HCT116 (cell line): ENCODE data around the gene CATSPERD. TPM values are rescaled to one million over a fixed set of nuclear protein-coding genes. Genes with fewer than 3 reads are reported as not detected.

Experiments
- ATAC-seq: fragments of 200-7000 bp; cut with Tn5 transposase; 2 replicates; pipeline ENCODE4 v1.9.1; 2020; ENCODE audit warnings: mild to moderate bottlenecking, moderate library complexity
- BruUV-seq: library from RNA; stranded (reverse); fragments of 400-500 nt; replicated peaks from 2 replicates; lab custom pipeline; 2021; lab: Mats Ljungman, UMichigan
- CTCF ChIA-PET: fragments of 300-600 bp; sonication (Branson Sonifier 250); formaldehyde crosslinking; loops from one replicate; lab custom pipeline; 2021; ENCODE audit warnings: antibody characterized with exemption; lab: Charles Lee
- POLR2A ChIA-PET: fragments of 300-600, 350-600 bp; sonication (Branson Sonifier 250); formaldehyde crosslinking; loops from one replicate; lab custom pipeline; 2021; ENCODE audit warnings: antibody characterized with exemption; lab: Charles Lee
- RAD21 ChIA-PET, 2 experiments: fragments of 300-600 bp; sonication (Branson Sonifier 250); formaldehyde crosslinking; loops; one replicate each; lab custom pipeline; 2023; ENCODE audit warnings: low total read pairs in 2 of 2; ENCODE audit not compliant: uncharacterized antibody in 2 of 2, unreplicated experiment in 2 of 2, low non-redundant PET in 1 of 2; lab: Charles Lee
- DNase-seq: peaks from one replicate; pipeline ENCODE4 v3.0.0-alpha.2; 2010; ENCODE audit warnings: low read depth, low spot score
- H2AFZ ChIP-seq: fragments of 200-600 bp; shearing (Covaris generic), sonication (generic); 2 replicates; pipeline ENCODE4 v1.6.1; 2017; ENCODE audit warnings: low read depth, mixed run types, mixed read lengths, antibody characterized with exemption, low read length; ENCODE audit not compliant: poor library complexity, severe bottlenecking
- H3K27ac ChIP-seq: 2 replicates; pipeline ENCODE4 v1.5.1; 2012; ENCODE audit warnings: low read depth, low read length
- H3K27me3 ChIP-seq: fragments of 200-600 bp; sonication (generic); 2 replicates; pipeline ENCODE4 v1.6.1; 2016; ENCODE audit warnings: mixed run types, low read length, mixed read lengths; ENCODE audit not compliant: insufficient read depth
- H3K36me3 ChIP-seq, 2 experiments: fragments of 200-500 bp in 1 of 2; fragments of 200-600 bp in 1 of 2; sonication (Bioruptor generic) in 1 of 2; sonication (generic) in 1 of 2; 2 replicates each; pipeline versions ENCODE4 v1.5.1 to v1.6.1; 2014 to 2016; ENCODE audit warnings: low read length in 2 of 2, inconsistent platforms in 1 of 2, mixed read lengths in 1 of 2, mixed run types in 1 of 2; ENCODE audit not compliant: insufficient read depth in 2 of 2, control insufficient read depth in 1 of 2
- H3K4me1 ChIP-seq, 2 experiments: fragments of 200-600 bp in 1 of 2; sonication (generic) in 1 of 2; 2 replicates each; pipeline versions ENCODE4 v1.5.1 to v1.6.1; 2012 to 2017; ENCODE audit warnings: low read length in 2 of 2, inconsistent platforms in 1 of 2, mild to moderate bottlenecking in 1 of 2, mixed read lengths in 1 of 2, mixed run types in 1 of 2, moderate library complexity in 1 of 2; ENCODE audit not compliant: insufficient read depth in 2 of 2, control insufficient read depth in 1 of 2
- H3K4me2 ChIP-seq: fragments of 200-600 bp; sonication (generic); 2 replicates; pipeline ENCODE4 v1.6.1; 2017; ENCODE audit warnings: mixed run types, low read length, mixed read lengths
- H3K4me3 ChIP-seq, 2 experiments: fragments of 200-600 bp in 1 of 2; sonication (generic) in 1 of 2; replicated peaks in 1 of 2; 2 replicates each; pipeline ENCODE4 v1.5.1; 2011 to 2016; ENCODE audit warnings: low read length in 2 of 2, control low read depth in 1 of 2, low read depth in 1 of 2, mild to moderate bottlenecking in 1 of 2, mixed read lengths in 1 of 2, mixed run types in 1 of 2
- H3K79me2 ChIP-seq: fragments of 200-600 bp; sonication (generic); 2 replicates; pipeline ENCODE4 v1.6.1; 2017; ENCODE audit warnings: mild to moderate bottlenecking, mixed run types, low read length, moderate library complexity, mixed read lengths; ENCODE audit not compliant: insufficient read depth
- H3K9ac ChIP-seq: fragments of 200-600 bp; sonication (generic); 2 replicates; pipeline ENCODE4 v1.6.1; 2016; ENCODE audit warnings: low read length, mixed read lengths
- H3K9me2 ChIP-seq: fragments of 200-600 bp; sonication (generic), shearing (Covaris generic); 2 replicates; pipeline ENCODE4 v1.6.1; 2017; ENCODE audit warnings: mixed run types, mild to moderate bottlenecking, moderate library complexity; ENCODE audit not compliant: insufficient read depth
- H3K9me3 ChIP-seq, 2 experiments: fragments of 200-500 bp in 1 of 2; fragments of 200-600 bp in 1 of 2; sonication (Bioruptor generic) in 1 of 2; sonication (generic) in 1 of 2; 2 replicates each; pipeline ENCODE4 v1.6.1; 2014 to 2017; ENCODE audit warnings: low read length in 2 of 2, mixed read lengths in 2 of 2, inconsistent platforms in 1 of 2, low read depth in 1 of 2, mild to moderate bottlenecking in 1 of 2, mixed run types in 1 of 2, moderate library complexity in 1 of 2; ENCODE audit not compliant: control insufficient read depth in 1 of 2, insufficient read depth in 1 of 2
- H4K20me1 ChIP-seq: fragments of 200-600 bp; sonication (generic), shearing (Covaris generic); 2 replicates; pipeline ENCODE4 v1.6.1; 2017; ENCODE audit warnings: mixed run types, mild to moderate bottlenecking, moderate library complexity; ENCODE audit not compliant: insufficient read depth
- ATF3 ChIP-seq: IDR thresholded peaks from 2 replicates; pipeline ENCODE4 v1.6.1; 2012
- CBX3 ChIP-seq: IDR thresholded peaks from 2 replicates; pipeline ENCODE4 v1.6.1; 2012; ENCODE audit warnings: low read depth
- CEBPB ChIP-seq: IDR thresholded peaks from 2 replicates; pipeline ENCODE4 v1.6.1; 2012; ENCODE audit warnings: low read depth
- ELF1 ChIP-seq: IDR thresholded peaks from 2 replicates; pipeline ENCODE4 v1.6.1; 2012; ENCODE audit warnings: low read depth, borderline replicate concordance
- EZH2 ChIP-seq: fragments of 200-600 bp; sonication (generic); IDR thresholded peaks from 2 replicates; pipeline ENCODE4 v1.6.1; 2017; ENCODE audit warnings: antibody characterized with exemption, mixed run types
- EZH2phosphoT487 ChIP-seq: fragments of 200-600 bp; IDR thresholded peaks from 2 replicates; pipeline ENCODE4 v1.6.1; 2018; ENCODE audit warnings: antibody characterized with exemption, borderline replicate concordance
- MAX ChIP-seq: IDR thresholded peaks from 2 replicates; pipeline ENCODE4 v1.6.1; 2012
- POLR2AphosphoS5 ChIP-seq: IDR thresholded peaks from 2 replicates; pipeline ENCODE4 v1.6.1; 2011; ENCODE audit warnings: mild to moderate bottlenecking, low read depth, low read length, moderate library complexity
- RAD21 ChIP-seq: IDR thresholded peaks from 2 replicates; pipeline ENCODE4 v1.6.1; 2012; ENCODE audit warnings: low read depth, mild to moderate bottlenecking
- SIN3A ChIP-seq: IDR thresholded peaks from 2 replicates; pipeline ENCODE4 v1.6.1; 2012; ENCODE audit warnings: low read depth
- TCF7L2 ChIP-seq: IDR thresholded peaks from 2 replicates; pipeline ENCODE4 v1.7.0; 2011; ENCODE audit warnings: borderline replicate concordance, inconsistent platforms; ENCODE audit not compliant: insufficient read depth, insufficient read length; ENCODE audit errors: extremely low read depth
- ZNF274 ChIP-seq: fragments of 200-500 bp; sonication (Bioruptor generic); IDR thresholded peaks from 2 replicates; pipeline ENCODE4 v1.6.1; 2014; ENCODE audit warnings: mild to moderate bottlenecking, low read depth, low read length, inconsistent platforms
- intact Hi-C: fragments of 100-400 bp; cut with micrococcal nuclease; formaldehyde crosslinking; loops from 2 replicates; pipeline ENCODE4 v1.10.0; 2022
- total RNA-seq: library from RNA; stranded (reverse); gene quantifications from one replicate; pipeline ENCODE4 v1.2.1, GENCODE V29; 2021; ENCODE audit not compliant: unreplicated experiment

The CATSPERD gene
- total RNA-seq, 1 experiment from 2014 or later, result not detected

DNA sequence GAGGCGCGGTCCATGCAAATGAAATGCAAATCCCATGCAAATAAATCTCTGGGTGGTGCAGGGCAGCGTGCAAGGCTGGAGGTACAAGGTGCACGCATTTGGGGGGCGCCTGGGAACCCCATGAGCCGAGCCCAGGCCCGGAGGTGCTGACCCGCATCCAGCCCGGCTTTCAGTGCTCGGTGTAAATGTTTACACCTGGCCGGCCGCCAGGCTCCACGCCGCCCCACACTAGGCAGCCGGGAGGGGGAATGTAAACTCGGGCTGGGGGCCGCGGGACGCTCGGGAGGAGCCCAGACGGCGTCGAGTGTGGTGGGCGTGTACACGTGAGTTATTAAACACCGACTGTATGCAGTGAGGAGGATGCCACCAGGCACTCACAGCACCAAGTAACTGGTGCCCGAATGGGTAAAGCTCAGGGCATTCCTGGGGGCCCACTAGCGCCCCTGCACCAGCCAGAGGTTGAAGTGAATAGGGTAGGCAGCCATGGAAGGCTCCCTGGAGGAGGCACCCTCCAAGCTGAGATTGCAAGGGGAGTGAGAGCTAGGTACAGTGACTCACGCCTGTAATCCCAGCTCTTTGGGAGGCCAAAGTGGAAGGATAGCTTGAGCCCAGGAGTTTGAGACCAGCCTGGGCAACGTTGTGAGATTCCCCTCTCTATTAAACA, 101.9 kb downstream of the CATSPERD start:
- Histone ChIP-seq H3K9me3 (no peaks in the 10 kb centered on the region), H3K27ac (no peak overlapping the region), H3K4me3 (no peak overlapping the region), H3K4me1 (peaks cover 12 to 16% of the 10 kb centered on the region in 2 experiments), H3K79me2 (no peaks in the 10 kb centered on the region), H3K27me3 (no peaks in the 10 kb centered on the region), H2AFZ (no peak overlapping the region), H3K36me3 (no peaks in the 10 kb centered on the region), H3K9ac (no peak overlapping the region), H3K4me2 (no peak overlapping the region), H3K9me2 (no peaks in the 10 kb centered on the region), H4K20me1 (no peaks in the 10 kb centered on the region)
- ChIA-PET POLR2A (no interaction called here), RAD21 (interaction anchor here in 1 of 2 experiments (1.7 kb wide), 1 partner anchor 18 kb away, joined by 7 read pairs; the partner anchor contains the start of gene NRTN), CTCF (interaction anchor here (1.7 to 5.1 kb wide), 2 partner anchors 18 to 28 kb away, joined by 4 to 45 read pairs; partner anchors contain the start of gene NRTN)
- ATAC-seq (no peak), DNase-seq (no peak)
- BruUV-seq, result no TSS peak
- TF ChIP-seq CBX3 (no peak), ATF3 (no peak), ELF1 (no peak), RAD21 (no peak), SIN3A (no peak), EZH2phosphoT487 (no peak), MAX (no peak), TCF7L2 (no peak), CEBPB (no peak), POLR2AphosphoS5 (no peak), ZNF274 (no peak), EZH2 (no peak)
- intact Hi-C loops, result no loop called here
